NCI-H2107 (cell line): ENCODE measurements around the gene ANKLE1.
"Not testable (repeated sequence)": the region's sequence is repeated elsewhere in the genome, so short reads cannot be mapped to it uniquely, and the experiment has no call there.

Experiments used
- DNase-seq: peaks from one replicate; lab custom pipeline; 2025; lab: John Stamatoyannopoulos, UW

The ANKLE1 gene

DNA sequence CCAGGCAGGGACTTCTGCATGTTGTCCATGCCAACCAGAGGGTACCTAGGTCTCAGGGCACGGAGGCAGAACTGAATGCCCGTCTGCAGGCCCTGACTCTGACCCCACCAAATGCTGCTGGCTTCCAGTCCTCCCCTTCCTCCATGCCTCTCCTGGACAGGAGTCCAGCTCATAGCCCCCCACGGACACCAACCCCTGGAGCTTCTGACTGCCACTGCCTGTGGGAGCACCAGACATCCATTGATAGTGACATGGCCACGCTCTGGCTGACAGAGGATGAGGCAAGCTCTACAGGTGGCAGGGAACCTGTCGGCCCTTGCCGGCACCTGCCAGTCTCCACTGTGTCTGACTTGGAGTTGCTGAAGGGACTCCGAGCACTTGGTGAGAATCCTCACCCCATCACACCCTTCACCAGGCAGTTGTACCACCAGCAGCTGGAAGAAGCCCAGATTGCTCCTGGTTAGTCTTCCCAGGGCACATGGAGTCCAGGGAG, 1.8 kb downstream of the ANKLE1 start:
- no peak for DNase-seq

DNA sequence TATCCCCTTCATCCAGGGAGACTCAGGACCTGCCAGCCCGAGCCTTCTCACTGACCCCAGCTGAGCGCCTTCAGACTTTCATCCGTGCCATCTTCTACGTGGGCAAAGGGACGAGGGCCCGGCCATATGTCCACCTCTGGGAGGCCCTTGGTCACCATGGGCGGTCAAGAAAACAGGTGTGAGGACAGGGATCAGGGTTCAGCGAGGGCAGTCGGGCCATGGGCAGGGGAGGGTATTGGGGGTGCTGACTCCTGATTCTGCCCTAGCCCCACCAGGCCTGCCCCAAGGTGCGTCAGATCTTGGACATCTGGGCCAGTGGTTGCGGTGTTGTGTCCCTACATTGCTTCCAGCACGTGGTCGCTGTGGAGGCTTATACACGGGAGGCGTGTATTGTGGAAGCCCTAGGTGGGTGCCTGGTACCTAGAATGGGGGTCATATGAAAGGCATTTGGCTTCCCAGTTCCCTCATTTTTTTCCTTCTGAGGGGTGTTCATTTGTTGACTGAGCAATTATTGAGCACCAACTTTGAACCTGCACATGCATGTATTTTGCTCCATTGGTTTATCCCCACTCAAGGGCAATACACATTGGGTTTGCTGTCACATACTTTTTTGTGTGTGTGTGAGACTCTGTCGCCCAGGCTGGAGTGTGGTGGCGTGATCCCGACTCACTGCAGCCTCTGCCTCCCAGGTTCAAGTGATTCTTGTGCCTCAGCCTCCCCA, 3.9 kb downstream of the ANKLE1 start:
- no peak for DNase-seq

DNA sequence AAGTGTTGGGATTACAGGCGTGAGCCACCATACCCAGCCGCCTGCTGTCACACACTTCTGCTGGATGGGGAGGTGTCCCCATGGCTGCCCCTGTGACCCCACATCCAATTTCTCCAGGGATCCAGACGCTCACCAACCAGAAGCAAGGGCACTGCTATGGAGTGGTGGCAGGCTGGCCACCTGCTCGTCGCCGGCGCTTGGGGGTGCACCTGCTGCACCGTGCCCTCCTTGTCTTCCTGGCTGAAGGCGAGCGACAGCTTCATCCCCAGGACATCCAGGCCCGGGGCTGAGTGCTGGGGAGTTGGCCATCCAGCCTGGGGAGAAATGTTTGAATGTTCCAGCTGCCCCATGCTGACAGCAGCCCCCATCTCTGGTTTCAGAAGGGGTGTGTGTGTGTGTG, 4.6 kb downstream of the ANKLE1 start:
- no peak for DNase-seq

DNA sequence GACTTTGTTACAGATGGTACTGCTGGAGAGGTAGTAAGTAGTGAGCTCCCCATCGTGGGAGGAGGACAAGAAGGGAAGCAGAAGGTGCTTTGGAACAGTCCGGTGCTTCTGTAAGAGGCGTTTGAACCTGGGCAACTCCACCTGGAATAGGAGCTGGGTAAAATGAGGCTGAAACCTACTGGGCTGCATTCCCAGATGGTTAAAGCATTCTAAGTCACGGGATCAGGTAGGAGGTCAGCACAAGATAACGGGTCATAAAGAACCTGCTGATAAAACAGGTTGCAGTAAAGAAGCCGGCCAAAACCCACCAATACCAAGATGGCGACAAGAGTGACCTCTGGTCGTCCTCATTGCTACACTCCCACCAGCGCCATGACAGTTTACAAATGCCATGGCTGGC, 5.1 kb downstream of the ANKLE1 start:
- DNase-seq = no peak

DNA sequence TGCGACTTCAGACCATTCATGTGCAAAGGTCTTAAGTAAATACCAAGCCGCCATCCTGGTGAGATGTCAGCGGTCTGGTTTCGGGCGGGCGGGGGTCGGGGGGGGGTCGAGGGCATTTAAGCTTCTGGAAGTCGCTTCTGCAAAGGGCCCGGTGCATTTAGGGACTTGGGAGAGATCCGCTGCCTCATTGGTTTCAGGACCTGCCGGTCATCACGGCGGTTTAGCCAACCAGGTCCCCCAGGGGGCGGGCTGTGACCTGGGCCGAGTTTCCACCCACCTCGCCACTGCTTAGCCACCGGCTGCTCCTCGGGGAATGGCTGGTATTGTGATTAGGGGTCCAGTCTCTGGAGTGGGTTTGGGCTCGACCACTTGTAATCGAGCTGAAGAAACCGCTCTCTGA, 7.8 kb downstream of the ANKLE1 start:
- DNase-seq = no peak

DNA sequence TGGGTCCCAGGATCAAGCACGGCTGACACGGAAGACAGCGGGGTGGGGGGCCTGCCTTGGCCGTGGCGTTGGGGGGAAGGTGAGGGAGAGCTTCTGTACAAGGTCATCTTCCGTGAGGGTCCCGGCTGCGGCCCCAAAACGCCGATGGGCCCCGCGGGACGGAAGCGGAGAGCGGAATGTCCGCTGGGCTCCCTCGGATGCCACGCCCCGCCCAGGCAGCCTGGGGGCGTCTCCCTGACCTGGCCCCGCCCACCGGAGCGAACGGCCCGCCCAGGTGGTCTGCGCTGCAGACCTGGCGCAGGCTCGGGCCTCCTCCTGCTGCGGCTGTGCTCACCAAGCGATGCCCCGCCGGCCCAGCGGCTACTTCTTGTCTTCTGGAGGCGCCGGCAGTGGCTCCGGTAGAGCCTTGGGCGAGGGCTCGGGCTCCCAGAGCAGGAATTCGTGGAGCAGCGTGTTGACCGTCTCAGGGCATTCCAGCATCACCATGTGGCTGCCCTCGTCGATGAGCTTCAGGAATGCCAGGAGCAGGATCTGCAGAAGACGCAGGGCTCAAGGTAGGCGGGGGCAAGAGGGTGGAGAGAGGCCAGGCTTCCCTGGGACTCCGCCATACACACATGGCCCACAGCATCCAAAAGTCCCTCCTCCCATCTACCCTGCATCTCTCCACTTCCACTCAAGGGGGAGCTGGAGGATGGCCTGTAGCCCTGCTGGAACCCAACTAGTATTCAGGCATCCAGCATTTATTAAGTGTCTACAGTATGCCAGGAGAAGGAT, 10.8 kb downstream of the ANKLE1 start:
- no peak for DNase-seq

DNA sequence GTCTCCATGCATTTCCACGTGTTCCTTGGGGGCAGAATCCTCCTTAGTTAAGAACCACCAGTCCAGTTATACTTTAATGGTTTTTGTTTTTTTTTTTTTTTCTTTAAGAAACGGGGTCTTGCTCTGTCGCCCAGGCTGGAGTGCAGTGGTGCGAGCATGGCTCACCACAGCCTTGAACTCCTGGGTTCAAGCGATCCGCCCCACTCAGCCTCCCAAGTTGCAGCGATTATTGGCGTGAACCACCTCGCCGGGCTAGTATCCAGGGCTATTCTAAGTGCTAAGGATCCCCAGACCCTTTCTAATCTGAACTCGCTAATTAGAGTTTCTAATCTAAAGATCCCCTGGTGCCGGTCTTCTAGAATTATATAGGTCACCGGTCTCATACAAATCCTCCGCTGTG, 11.9 kb downstream of the ANKLE1 start:
- DNase-seq = no peak

DNA sequence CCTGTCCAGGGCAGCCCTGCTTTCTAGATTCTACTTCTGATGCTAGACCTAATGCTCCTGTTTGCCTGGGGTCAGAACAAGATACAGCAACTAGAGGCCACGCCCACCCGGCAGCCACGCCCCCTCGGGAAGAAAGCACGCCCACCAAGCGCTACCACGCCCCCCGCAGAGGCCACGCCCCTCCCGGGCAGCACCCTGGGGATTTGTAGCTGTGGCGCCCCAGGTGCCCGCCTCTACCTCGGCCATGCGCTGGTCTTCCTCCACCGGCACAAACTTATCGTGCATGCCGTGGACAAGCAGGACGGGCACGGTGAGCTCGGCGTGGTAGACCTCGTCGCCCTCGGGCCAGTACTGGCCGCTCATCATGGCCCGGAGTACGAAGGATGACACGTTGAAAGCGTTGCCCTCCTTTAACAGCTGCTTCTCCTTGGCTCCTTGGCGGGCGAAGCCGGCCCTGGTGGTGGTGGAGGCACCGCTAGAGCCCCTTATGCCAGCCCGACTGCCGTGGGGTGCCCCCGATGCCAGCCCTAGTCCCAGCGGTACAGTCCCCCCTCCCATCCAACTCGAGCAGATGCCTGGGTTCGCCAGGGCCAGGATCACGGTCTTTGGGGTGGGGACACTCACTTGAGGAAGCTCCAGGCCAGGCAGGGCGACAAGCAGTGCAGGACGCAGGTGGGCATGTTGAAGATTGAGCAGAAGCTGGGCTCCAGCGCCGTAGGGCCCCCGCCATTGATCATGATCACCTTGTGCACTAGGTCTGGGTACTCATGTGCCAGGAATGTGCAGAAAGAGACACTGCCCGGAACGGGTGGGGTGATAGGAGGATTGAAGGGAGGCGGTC, 12.6 kb downstream of the ANKLE1 start:
- no peak for DNase-seq

DNA sequence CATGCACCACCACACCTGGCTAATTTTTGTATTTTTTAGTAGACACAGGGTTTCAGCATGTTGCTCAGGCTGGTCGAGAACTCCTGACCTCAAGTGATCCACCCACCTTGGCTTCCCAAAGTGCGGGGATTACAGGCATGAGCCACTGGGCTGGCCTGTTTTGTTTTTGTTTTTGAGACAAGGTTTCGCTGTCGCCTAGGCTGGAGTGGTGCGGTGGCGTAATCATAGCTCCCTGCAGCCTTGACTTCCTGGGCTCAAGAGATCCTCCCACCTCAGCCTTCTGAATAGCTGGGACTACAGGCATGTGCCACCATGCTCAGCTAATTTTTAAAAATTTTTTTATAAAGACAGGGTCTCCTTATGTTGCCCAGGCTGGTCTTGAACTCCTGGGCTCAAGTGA, 13.8 kb downstream of the ANKLE1 start:
- DNase-seq = not testable (repeated sequence)

DNA sequence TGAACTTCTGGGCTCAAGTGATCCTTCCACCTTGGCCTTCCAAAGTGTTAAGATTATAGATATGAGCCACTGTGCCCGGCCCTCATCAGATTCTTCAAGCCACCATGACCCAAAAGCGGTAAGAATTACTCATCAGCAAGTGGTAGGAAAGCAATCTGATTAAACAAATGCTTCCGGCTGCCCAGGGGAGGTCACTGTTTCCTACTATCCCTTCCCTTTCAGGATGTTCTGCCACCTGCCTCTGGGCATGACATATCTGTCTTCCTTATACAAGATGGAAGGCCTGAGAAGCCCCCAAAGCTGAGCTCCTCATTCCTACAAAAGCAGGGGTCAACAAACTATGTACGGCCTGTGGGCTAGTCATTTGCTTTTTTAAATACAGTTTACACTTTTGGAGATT, 14.6 kb downstream of the ANKLE1 start:
- DNase-seq = no peak

DNA sequence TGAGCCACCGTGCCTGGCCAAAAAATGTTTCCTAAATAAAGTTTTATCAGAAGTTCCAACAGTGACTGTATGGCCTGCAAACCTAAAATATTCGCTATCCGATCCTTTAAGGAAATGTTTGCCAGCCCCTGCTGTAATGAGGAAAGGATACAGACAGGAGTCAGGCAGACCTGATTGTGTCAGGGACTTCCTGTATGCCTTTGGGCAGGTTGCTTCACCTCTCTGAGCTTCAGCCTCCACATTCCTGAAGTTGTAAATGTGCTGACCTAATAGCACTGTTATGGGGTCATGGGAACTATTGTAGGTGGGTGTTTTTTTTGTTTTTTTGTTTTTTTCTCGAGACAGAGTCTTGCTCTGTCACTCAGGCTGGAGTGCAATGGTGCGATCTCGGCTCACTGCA, 15.3 kb downstream of the ANKLE1 start:
- DNase-seq = no peak

DNA sequence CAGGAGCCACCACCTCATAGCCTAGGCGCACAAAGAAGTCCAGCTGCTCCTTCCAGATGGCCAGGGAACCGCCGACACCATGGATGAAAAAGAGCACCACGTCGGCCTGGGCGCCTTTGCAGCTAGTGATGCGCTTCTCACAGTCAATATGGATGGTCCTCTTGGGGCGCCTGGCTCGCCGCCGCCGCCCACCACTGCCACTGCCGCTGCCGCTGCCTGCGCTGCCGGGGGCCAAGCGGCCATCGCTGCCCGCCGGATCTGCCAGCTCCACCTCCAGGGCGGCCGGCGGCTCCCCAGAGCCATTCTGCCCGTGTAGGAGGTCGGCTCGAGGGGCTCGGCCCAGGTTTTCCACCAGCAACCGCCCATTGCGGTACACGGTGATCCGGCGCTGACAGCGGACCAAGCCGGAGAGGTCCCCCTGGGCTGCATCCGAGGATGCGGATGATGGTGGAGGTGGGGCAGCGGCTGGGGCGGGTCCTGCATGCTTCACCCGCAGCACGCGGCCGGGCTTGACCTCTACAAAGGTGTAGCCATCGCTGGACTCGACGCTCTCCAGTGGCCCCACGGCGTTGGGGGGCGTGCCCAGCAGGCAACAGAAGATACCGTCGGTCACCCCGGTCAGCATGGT, 19.4 kb downstream of the ANKLE1 start:
- no peak for DNase-seq

DNA sequence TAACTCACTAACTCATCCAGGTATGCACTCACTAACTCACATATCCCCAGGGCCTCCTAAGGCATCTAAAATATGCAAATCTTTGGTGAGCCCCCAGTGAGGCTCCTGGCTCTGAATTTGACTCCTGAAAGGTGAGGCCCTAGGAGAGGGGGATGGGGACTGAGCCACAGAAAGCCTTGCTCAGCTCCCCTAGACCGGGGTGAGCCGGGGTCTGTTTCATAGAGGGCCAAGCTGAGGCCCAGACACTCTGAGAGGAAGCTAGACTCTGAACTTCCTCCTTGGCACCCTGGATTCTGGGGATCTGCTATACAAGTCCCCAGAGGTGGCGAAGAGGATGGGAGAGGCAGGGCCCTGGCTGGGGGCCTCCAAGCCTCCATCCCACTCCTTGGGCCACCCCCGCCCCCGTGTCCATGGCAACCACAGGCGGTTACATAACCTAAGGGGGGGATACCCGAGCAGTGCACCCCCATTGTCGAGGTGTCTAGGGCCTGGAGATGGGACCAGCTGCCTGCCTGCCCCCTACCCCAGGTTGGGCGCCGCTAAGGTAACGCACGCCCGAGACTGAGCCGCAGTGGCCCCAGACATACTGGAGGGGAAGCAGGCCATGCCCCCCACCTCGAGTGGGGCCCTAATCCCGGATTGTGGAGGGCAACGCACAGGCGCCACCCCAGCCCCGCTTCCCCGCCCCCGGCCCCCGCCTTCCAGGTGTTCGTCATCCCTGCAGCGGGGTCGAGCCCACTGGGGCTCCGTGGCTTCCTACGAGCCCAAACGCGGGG, 20.9 kb downstream of the ANKLE1 start:
- no peak for DNase-seq

DNA sequence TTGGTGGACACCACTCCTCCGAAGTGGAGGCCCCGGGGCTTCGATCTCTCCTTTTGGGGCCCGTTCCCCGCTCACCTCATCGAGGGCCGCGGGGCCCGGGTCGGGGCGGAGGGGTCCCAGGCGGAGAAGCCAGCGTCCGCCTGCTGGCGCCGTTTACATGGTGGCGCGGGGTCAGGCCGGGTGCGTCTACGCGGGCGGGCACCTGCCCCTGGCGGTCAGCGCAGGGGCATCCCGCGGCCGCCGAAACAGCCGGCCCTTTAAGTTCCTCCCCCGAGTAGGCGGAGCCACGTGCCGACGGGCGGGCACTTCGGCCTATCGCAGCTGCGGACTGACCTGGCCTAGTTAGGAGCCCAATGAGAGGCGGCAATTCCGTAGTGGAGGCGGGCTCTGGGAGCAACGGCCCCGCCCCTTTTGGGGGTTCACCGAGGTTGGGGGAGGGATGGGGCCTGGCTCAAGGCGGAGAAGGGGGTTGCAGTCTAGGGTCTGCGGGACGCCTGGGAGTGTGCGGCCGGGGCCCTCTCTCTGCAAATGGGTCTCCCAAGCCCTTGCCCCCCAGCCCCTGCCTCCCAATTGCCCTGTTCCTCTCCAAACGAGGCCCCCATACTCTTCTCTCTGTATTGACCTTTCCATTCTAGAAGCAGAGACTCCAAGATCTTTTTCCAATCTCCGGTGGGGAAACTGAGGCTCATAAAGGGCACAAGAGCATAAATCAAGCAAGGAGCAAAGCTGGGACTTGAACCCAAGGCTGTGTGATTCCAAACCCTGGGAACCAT, 21.7 kb downstream of the ANKLE1 start, which contains the start of gene ABHD8:
Gene ABHD8, minus strand, starts transcription at position 259 of the 773 bp plus-strand sequence. CDS start 1,809 bp downstream, outside the sequence.
- peak; percentile 88 for DNase-seq

DNA sequence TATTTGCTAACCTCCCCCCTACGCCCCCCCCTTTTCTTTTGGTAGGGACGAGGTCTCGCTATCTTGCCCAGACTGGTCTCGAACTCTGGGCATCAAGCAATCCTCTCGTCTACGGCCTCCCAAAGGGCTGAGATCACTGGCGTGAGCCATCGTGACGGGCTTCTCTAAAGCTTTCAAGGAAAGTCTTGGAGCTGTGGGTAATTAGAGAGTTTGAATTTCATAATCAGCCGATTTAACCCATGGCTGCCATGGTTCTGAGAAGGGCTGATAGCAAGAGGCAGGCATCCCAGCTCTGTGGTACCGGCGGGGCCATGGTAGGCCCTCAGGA, 22.2 kb downstream of the ANKLE1 start:
- no peak for DNase-seq

DNA sequence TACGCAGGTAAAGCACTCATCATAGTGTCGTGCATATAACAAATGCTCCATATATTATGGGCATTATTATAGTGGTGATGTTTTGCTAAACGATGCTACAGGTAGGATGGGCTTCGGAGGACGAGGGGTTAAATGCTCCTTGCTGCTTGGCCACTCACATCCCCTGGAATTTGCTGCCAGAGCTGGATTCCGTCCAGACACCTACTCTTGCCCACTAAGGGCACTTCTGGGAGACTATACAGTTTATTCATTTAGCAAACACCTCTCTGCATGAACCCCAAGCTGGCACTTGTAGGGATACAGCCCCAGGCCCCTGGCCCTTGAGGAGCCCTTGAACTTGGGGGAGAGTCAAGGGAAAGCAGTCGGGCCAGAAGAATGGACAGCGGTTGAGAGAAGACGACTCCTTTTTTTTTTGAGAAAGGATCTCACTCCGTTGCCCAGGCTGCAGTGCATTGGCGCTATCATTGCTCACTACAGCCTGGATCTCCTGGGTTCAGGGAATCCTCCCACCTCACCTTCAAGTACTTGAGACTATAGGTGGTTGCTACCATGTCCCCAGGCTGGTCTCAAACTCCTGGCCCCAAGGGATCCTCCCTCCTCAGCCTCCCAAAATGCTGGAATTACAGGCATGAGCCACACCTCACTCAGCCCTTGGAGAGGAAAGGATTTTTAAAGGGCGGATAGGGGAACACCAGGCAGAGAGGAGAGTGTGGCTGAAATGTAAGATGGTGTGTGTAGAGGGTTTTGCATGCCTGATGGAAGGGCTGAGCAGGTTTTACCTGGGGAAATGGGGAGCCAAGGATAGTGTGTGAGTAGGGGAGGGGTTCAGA, 22.9 kb downstream of the ANKLE1 start:
- DNase-seq = no peak

DNA sequence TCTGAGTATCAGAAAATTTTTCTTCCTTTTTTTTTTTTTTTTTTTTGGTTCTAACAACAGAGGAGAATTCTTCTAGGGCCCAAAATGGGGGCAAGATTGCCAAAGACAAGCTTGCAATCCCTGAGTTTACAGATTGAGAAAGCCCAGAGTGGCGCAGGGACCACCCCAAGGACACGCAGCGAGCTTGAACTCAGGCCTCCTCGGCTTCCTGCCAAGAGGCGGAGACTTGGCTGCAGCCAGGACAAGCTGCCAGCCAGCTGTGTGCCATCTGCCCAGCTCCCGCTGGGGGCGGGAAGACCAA, 23.5 kb downstream of the ANKLE1 start:
- no peak for DNase-seq

DNA sequence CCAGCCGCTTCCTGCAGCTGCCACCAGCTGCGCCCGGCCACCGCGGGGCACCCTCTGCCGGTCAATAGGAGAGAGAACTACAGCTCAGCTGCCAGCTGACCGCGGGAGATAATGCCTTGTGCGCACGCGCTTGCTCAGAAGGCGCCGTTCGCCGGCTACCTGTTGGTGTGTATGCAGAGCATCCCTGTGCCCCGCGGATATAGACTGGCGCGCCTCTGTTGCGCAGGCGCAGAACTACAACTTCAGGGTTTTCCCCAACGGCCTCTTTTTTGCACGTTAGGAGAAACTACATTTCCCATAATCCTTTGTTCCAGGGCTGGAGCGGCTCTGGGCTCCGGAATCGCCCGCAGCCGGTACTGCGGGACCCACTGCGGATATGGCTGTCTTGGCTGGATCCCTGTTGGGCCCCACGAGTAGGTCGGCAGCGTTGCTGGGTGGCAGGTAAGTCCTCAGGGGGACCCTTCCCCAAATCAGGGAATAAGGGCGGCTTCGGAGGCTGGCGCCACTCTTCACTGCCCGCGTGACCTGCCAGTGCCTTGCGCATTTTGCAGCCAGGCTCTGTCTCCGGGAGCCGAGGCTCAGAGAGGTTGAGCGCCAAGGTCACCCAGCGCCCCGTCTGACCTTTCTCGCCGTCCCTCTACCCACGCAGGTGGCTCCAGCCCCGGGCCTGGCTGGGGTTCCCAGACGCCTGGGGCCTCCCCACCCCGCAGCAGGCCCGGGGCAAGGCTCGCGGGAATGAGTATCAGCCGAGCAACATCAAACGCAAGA, 24.0 kb downstream of the ANKLE1 start, which contains the start of gene MRPL34:
Gene MRPL34, plus strand, starts transcription at position 356 of the 768 bp plus-strand sequence. Its CDS starts 21 bp downstream, at position 377.
- peak; percentile 97 for DNase-seq

DNA sequence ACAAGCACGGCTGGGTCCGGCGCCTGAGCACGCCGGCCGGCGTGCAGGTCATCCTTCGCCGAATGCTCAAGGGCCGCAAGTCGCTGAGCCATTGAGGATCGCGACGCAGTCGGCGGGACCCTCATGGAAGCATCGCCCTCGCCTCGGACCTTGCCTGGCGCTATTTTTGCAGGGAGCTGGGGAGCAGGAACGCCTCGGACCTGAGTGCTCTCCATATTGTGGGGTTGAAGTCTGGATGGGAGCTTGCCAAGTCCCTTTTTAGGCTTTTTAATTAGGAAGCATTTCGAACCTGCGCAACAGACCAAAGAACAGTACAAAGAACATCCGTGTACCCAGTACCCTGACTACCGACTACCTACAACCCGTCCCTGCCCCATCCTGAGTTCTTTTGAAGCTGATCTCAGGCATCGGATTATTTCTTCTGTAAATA, 24.6 kb downstream of the ANKLE1 start:
- no peak for DNase-seq
